GM18861 (cell line): ENCODE data around the gene GNPNAT1.
"Not testable (repeated sequence)": the region's sequence is repeated elsewhere in the genome, so short reads cannot be mapped to it uniquely, and the experiment has no call there.

Source experiments
- ATAC-seq: cut with Tn5 transposase; IDR thresholded peaks from one replicate; pipeline ENCODE4 v1.9.1; 2021; ENCODE audit not compliant: unreplicated experiment

Gene GNPNAT1

DNA sequence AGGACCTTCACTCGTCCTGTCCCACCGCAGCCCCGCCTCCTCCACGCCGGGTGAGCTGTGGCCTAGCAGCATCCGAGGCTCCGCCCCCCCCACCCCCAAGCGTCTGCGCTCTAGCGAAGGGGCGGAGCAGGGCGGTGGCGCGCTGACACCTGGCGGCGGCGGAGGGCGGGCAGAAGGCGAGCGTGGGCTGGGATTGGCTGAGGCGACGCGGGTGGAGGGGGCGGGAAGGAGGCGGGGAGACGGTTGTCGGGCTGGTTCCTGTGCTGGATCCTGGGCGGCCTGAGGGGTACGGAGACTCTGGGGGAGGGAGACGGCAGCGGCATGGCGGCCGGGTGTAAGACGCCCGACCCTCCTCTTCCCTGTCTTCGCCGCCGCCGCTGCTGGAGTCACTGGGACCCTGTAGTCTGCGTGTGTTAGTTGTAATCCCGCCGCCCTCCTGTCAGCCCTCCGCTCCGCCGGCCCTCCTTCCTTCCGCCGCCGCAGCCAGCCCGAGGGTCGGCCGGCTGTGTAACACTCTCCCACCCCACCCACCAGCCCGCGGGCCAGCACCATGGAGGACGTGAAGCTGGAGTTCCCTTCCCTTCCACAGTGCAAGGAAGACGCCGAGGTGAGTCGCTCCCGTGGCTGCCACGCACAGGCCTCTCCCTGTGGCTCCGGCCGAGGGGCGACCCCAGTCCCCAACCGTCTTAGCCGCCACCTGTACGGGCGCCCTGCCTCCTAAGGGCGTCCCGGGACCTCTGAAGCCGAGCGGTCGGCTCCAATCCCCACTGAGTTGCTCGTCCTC lies 61.3 kb downstream of the GNPNAT1 start, which contains the start of gene STYX:
TSS of gene STYX (plus strand) at position 242 of the 784 bp plus-strand sequence. CDS start at position 551, 309 bp downstream.
- peak; percentile 89 for ATAC-seq

- ATAC-seq, result no peak
Observed at GRCh38 chr14:52729585-52729924, 61.9 kb downstream of the GNPNAT1 start.

DNA sequence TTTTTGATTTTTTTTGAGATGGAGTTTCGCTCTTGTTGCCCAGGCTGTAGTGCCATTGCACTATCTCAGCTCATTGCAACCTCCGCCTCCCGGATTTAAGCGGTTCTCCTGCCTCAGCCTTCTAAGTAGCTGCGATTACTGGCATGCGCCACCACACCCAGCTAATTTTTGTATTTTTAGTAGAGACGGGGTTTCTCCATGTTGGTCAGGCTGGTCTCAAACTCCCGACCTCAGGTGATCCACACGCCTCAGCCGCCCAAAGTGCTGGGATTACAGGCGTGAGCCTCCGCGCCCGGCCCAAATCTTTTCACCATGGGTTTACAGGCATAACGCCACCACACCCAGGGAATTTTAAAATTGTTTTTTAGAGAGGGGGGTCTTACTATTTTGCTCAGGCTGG lies 62.4 kb downstream of the GNPNAT1 start:
- not testable (repeated sequence) for ATAC-seq

- not testable (repeated sequence) for ATAC-seq
Observed at GRCh38 chr14:52727509-52727908, 63.9 kb downstream of the GNPNAT1 start.
